HCT116 (cell line): ENCODE data around the gene APOA5. TPM values are rescaled to one million over a fixed set of nuclear protein-coding genes. Genes with fewer than 3 reads are reported as not detected.

Source experiments
- ATAC-seq: fragments of 200-7000 bp; cut with Tn5 transposase; 2 replicates; pipeline ENCODE4 v1.9.1; 2020; ENCODE audit warnings: mild to moderate bottlenecking, moderate library complexity
- BruUV-seq: library from RNA; stranded (reverse); fragments of 400-500 nt; replicated peaks from 2 replicates; lab custom pipeline; 2021; lab: Mats Ljungman, UMichigan
- CTCF ChIA-PET: fragments of 300-600 bp; sonication (Branson Sonifier 250); formaldehyde crosslinking; loops from one replicate; lab custom pipeline; 2021; ENCODE audit warnings: antibody characterized with exemption; lab: Charles Lee
- POLR2A ChIA-PET: fragments of 300-600, 350-600 bp; sonication (Branson Sonifier 250); formaldehyde crosslinking; loops from one replicate; lab custom pipeline; 2021; ENCODE audit warnings: antibody characterized with exemption; lab: Charles Lee
- RAD21 ChIA-PET, 2 experiments: fragments of 300-600 bp; sonication (Branson Sonifier 250); formaldehyde crosslinking; loops; one replicate each; lab custom pipeline; 2023; ENCODE audit warnings: low total read pairs in 2 of 2; ENCODE audit not compliant: uncharacterized antibody in 2 of 2, unreplicated experiment in 2 of 2, low non-redundant PET in 1 of 2; lab: Charles Lee
- DNase-seq: peaks from one replicate; pipeline ENCODE4 v3.0.0-alpha.2; 2010; ENCODE audit warnings: low read depth, low spot score
- H2AFZ ChIP-seq: fragments of 200-600 bp; shearing (Covaris generic), sonication (generic); 2 replicates; pipeline ENCODE4 v1.6.1; 2017; ENCODE audit warnings: low read depth, mixed run types, mixed read lengths, antibody characterized with exemption, low read length; ENCODE audit not compliant: poor library complexity, severe bottlenecking
- H3K27ac ChIP-seq: 2 replicates; pipeline ENCODE4 v1.5.1; 2012; ENCODE audit warnings: low read depth, low read length
- H3K27me3 ChIP-seq: fragments of 200-600 bp; sonication (generic); 2 replicates; pipeline ENCODE4 v1.6.1; 2016; ENCODE audit warnings: mixed run types, low read length, mixed read lengths; ENCODE audit not compliant: insufficient read depth
- H3K36me3 ChIP-seq, 2 experiments: fragments of 200-500 bp in 1 of 2; fragments of 200-600 bp in 1 of 2; sonication (Bioruptor generic) in 1 of 2; sonication (generic) in 1 of 2; 2 replicates each; pipeline versions ENCODE4 v1.5.1 to v1.6.1; 2014 to 2016; ENCODE audit warnings: low read length in 2 of 2, inconsistent platforms in 1 of 2, mixed read lengths in 1 of 2, mixed run types in 1 of 2; ENCODE audit not compliant: insufficient read depth in 2 of 2, control insufficient read depth in 1 of 2
- H3K4me1 ChIP-seq, 2 experiments: fragments of 200-600 bp in 1 of 2; sonication (generic) in 1 of 2; 2 replicates each; pipeline versions ENCODE4 v1.5.1 to v1.6.1; 2012 to 2017; ENCODE audit warnings: low read length in 2 of 2, inconsistent platforms in 1 of 2, mild to moderate bottlenecking in 1 of 2, mixed read lengths in 1 of 2, mixed run types in 1 of 2, moderate library complexity in 1 of 2; ENCODE audit not compliant: insufficient read depth in 2 of 2, control insufficient read depth in 1 of 2
- H3K4me2 ChIP-seq: fragments of 200-600 bp; sonication (generic); 2 replicates; pipeline ENCODE4 v1.6.1; 2017; ENCODE audit warnings: mixed run types, low read length, mixed read lengths
- H3K4me3 ChIP-seq, 2 experiments: fragments of 200-600 bp in 1 of 2; sonication (generic) in 1 of 2; replicated peaks in 1 of 2; 2 replicates each; pipeline ENCODE4 v1.5.1; 2011 to 2016; ENCODE audit warnings: low read length in 2 of 2, control low read depth in 1 of 2, low read depth in 1 of 2, mild to moderate bottlenecking in 1 of 2, mixed read lengths in 1 of 2, mixed run types in 1 of 2
- H3K79me2 ChIP-seq: fragments of 200-600 bp; sonication (generic); 2 replicates; pipeline ENCODE4 v1.6.1; 2017; ENCODE audit warnings: mild to moderate bottlenecking, mixed run types, low read length, moderate library complexity, mixed read lengths; ENCODE audit not compliant: insufficient read depth
- H3K9ac ChIP-seq: fragments of 200-600 bp; sonication (generic); 2 replicates; pipeline ENCODE4 v1.6.1; 2016; ENCODE audit warnings: low read length, mixed read lengths
- H3K9me2 ChIP-seq: fragments of 200-600 bp; sonication (generic), shearing (Covaris generic); 2 replicates; pipeline ENCODE4 v1.6.1; 2017; ENCODE audit warnings: mixed run types, mild to moderate bottlenecking, moderate library complexity; ENCODE audit not compliant: insufficient read depth
- H3K9me3 ChIP-seq, 2 experiments: fragments of 200-500 bp in 1 of 2; fragments of 200-600 bp in 1 of 2; sonication (Bioruptor generic) in 1 of 2; sonication (generic) in 1 of 2; 2 replicates each; pipeline ENCODE4 v1.6.1; 2014 to 2017; ENCODE audit warnings: low read length in 2 of 2, mixed read lengths in 2 of 2, inconsistent platforms in 1 of 2, low read depth in 1 of 2, mild to moderate bottlenecking in 1 of 2, mixed run types in 1 of 2, moderate library complexity in 1 of 2; ENCODE audit not compliant: control insufficient read depth in 1 of 2, insufficient read depth in 1 of 2
- H4K20me1 ChIP-seq: fragments of 200-600 bp; sonication (generic), shearing (Covaris generic); 2 replicates; pipeline ENCODE4 v1.6.1; 2017; ENCODE audit warnings: mixed run types, mild to moderate bottlenecking, moderate library complexity; ENCODE audit not compliant: insufficient read depth
- CBX3 ChIP-seq: IDR thresholded peaks from 2 replicates; pipeline ENCODE4 v1.6.1; 2012; ENCODE audit warnings: low read depth
- EZH2 ChIP-seq: fragments of 200-600 bp; sonication (generic); IDR thresholded peaks from 2 replicates; pipeline ENCODE4 v1.6.1; 2017; ENCODE audit warnings: antibody characterized with exemption, mixed run types
- JUND ChIP-seq: IDR thresholded peaks from 2 replicates; pipeline ENCODE4 v1.6.1; 2012
- POLR2A ChIP-seq: IDR thresholded peaks from 2 replicates; pipeline ENCODE4 v1.7.0; 2011; ENCODE audit warnings: borderline replicate concordance; ENCODE audit not compliant: insufficient read depth, insufficient read length; ENCODE audit errors: extremely low read depth
- RAD21 ChIP-seq: IDR thresholded peaks from 2 replicates; pipeline ENCODE4 v1.6.1; 2012; ENCODE audit warnings: low read depth, mild to moderate bottlenecking
- SIN3A ChIP-seq: IDR thresholded peaks from 2 replicates; pipeline ENCODE4 v1.6.1; 2012; ENCODE audit warnings: low read depth
- SP1 ChIP-seq: IDR thresholded peaks from 2 replicates; pipeline ENCODE4 v1.6.1; 2012; ENCODE audit warnings: low read depth
- SRF ChIP-seq: IDR thresholded peaks from 2 replicates; pipeline ENCODE4 v1.6.1; 2012; ENCODE audit warnings: low read depth
- ZNF274 ChIP-seq: fragments of 200-500 bp; sonication (Bioruptor generic); IDR thresholded peaks from 2 replicates; pipeline ENCODE4 v1.6.1; 2014; ENCODE audit warnings: mild to moderate bottlenecking, low read depth, low read length, inconsistent platforms
- intact Hi-C: fragments of 100-400 bp; cut with micrococcal nuclease; formaldehyde crosslinking; loops from 2 replicates; pipeline ENCODE4 v1.10.0; 2022
- total RNA-seq: library from RNA; stranded (reverse); gene quantifications from one replicate; pipeline ENCODE4 v1.2.1, GENCODE V29; 2021; ENCODE audit not compliant: unreplicated experiment
- TF ChIP-seq, protein P1 (sequence below): IDR thresholded peaks from 2 replicates; pipeline ENCODE4 v1.6.1; 2011; ENCODE audit warnings: mild to moderate bottlenecking, low read length, moderate library complexity; ENCODE audit not compliant: insufficient replicate concordance; ENCODE audit errors: extremely low read depth
- TF ChIP-seq, protein P2 (sequence below), 3 experiments: fragments of 200-600 bp in 1 of 3; sonication (generic) in 1 of 3; IDR thresholded peaks in 2 of 3; conservative IDR thresholded peaks in 1 of 3; 2 replicates each; pipeline ENCODE4 v1.5.1; 2012 to 2017; ENCODE audit warnings: low read depth in 2 of 3, low read length in 2 of 3, antibody characterized with exemption in 1 of 3, borderline replicate concordance in 1 of 3, control low read depth in 1 of 3, mild to moderate bottlenecking in 1 of 3, mixed read lengths in 1 of 3, mixed run types in 1 of 3, moderate library complexity in 1 of 3; ENCODE audit not compliant: insufficient read depth in 1 of 3
- TF ChIP-seq, protein P3 (sequence below): IDR thresholded peaks from 2 replicates; pipeline ENCODE4 v1.6.1; 2012
- TF ChIP-seq, protein P4 (sequence below): IDR thresholded peaks from 2 replicates; pipeline ENCODE4 v1.6.1; 2012

Gene APOA5
- total RNA-seq, 1 experiment from 2014 or later = 0.12 TPM

DNA sequence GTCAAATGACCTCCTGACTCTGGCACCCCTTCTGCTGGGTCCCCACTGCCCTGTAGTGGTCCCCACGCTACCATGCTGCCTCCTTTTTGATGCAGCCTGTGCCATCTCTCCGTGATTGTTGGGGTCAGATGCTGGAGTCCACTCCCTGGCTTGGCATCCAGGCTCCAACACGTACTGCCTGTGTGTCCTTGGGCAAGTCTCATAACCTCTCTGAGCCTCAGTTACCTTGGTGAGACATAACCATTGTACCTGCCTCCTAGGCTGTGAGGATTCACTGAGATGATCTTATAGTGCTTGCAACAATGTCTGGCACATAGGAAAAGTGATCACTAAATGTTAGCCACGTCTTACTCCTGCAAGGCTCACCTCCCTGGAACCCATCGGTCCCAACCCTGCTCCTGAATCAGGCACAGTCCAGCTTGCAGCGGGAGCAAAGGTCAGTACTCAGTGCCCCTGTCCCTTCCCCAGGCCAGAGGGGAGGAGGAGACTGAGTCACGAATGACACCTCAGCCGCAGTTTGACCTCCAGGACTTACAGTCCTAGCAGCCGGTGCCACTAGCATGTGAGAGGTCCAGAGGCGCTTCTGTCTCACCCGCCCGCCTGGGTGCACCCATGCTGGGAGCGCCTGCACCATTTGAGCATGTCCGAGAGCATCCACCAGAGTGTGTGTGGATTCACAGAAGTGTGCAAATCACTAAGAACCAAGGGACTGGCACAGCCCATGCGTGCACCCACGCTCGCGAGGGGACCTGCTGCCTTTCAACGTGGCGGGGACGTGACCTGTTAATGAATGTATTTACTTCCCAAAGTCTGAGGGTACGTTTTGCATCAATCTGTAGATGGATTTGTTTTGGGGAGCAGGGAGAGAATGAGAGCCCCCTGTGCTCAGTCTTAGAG, 34.4 kb upstream of the APOA5 start:
- Histone ChIP-seq H3K4me2 (no peak overlapping the region), H4K20me1 (no peaks in the 10 kb centered on the region), H3K4me1 (no peaks in the 10 kb centered on the region), H3K9me3 (no peaks in the 10 kb centered on the region), H3K27ac (no peak overlapping the region), H3K27me3 (no peaks in the 10 kb centered on the region), H3K36me3 (no peaks in the 10 kb centered on the region), H3K4me3 (no peak overlapping the region), H2AFZ (no peak overlapping the region), H3K9me2 (no peaks in the 10 kb centered on the region), H3K79me2 (no peaks in the 10 kb centered on the region), H3K9ac (no peak overlapping the region)
- TF ChIP-seq, protein P1, sequence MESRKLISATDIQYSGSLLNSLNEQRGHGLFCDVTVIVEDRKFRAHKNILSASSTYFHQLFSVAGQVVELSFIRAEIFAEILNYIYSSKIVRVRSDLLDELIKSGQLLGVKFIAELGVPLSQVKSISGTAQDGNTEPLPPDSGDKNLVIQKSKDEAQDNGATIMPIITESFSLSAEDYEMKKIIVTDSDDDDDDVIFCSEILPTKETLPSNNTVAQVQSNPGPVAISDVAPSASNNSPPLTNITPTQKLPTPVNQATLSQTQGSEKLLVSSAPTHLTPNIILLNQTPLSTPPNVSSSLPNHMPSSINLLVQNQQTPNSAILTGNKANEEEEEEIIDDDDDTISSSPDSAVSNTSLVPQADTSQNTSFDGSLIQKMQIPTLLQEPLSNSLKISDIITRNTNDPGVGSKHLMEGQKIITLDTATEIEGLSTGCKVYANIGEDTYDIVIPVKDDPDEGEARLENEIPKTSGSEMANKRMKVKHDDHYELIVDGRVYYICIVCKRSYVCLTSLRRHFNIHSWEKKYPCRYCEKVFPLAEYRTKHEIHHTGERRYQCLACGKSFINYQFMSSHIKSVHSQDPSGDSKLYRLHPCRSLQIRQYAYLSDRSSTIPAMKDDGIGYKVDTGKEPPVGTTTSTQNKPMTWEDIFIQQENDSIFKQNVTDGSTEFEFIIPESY = no peak
- TF ChIP-seq JUND = no peak
- TF ChIP-seq SRF = no peak
- no peak for TF ChIP-seq SIN3A
- TF ChIP-seq, protein P2, sequence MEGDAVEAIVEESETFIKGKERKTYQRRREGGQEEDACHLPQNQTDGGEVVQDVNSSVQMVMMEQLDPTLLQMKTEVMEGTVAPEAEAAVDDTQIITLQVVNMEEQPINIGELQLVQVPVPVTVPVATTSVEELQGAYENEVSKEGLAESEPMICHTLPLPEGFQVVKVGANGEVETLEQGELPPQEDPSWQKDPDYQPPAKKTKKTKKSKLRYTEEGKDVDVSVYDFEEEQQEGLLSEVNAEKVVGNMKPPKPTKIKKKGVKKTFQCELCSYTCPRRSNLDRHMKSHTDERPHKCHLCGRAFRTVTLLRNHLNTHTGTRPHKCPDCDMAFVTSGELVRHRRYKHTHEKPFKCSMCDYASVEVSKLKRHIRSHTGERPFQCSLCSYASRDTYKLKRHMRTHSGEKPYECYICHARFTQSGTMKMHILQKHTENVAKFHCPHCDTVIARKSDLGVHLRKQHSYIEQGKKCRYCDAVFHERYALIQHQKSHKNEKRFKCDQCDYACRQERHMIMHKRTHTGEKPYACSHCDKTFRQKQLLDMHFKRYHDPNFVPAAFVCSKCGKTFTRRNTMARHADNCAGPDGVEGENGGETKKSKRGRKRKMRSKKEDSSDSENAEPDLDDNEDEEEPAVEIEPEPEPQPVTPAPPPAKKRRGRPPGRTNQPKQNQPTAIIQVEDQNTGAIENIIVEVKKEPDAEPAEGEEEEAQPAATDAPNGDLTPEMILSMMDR (IDR thresholded peaks at IDR 0.05 in 2 of 3, conservative IDR thresholded peaks at IDR 0.05 in 1 of 3; ENCODE audit: borderline replicate concordance in 1 of 3, insufficient read depth in 1 of 3, low read depth in 2 of 3, low read length in 2 of 3) = no peak
- no peak for TF ChIP-seq SP1
- TF ChIP-seq CBX3 = no peak
- no peak for TF ChIP-seq RAD21
- TF ChIP-seq POLR2A = no peak
- no peak for TF ChIP-seq EZH2
- TF ChIP-seq, protein P3, sequence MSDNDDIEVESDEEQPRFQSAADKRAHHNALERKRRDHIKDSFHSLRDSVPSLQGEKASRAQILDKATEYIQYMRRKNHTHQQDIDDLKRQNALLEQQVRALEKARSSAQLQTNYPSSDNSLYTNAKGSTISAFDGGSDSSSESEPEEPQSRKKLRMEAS = no peak
- TF ChIP-seq, protein P4, sequence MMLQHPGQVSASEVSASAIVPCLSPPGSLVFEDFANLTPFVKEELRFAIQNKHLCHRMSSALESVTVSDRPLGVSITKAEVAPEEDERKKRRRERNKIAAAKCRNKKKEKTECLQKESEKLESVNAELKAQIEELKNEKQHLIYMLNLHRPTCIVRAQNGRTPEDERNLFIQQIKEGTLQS = no peak
- TF ChIP-seq ZNF274 = no peak
- CTCF ChIA-PET = no interaction called here
- RAD21 ChIA-PET = no interaction called here
- POLR2A ChIA-PET = no interaction called here
- intact Hi-C loops = no loop called here
- DNase-seq = no peak
- BruUV-seq = no TSS peak
- ATAC-seq = no peak
